Measurements from ENCODE around the gene SCD5.

The SCD5 gene

GRCh38 chr4:82792912-82793649, 5.5 kb downstream of the SCD5 start:
- no peak for DNase-seq

- no peak for DNase-seq
Observed at GRCh38 chr4:82791179-82791578, 7.4 kb downstream of the SCD5 start.

GRCh38 chr4:82790060-82790660, 8.4 kb downstream of the SCD5 start:
- DNase-seq = no peak

GRCh38 chr4:82789025-82789776, 9.4 kb downstream of the SCD5 start:
- DNase-seq = no peak

GRCh38 chr4:82787342-82787741, 11.3 kb downstream of the SCD5 start:
- DNase-seq = no peak

- no peak for DNase-seq
Observed at GRCh38 chr4:82786828-82787227, 11.8 kb downstream of the SCD5 start.

- no peak for DNase-seq
Observed at GRCh38 chr4:82785611-82786400, 12.8 kb downstream of the SCD5 start.

- DNase-seq = no peak
Observed at GRCh38 chr4:82784681-82785610, 13.7 kb downstream of the SCD5 start.

GRCh38 chr4:82782626-82783345, 15.8 kb downstream of the SCD5 start:
- no peak for DNase-seq

GRCh38 chr4:82780752-82781231, 17.8 kb downstream of the SCD5 start:
- DNase-seq = no peak

GRCh38 chr4:82780170-82780751, 18.3 kb downstream of the SCD5 start:
- no peak for DNase-seq

GRCh38 chr4:82779032-82779431, 19.6 kb downstream of the SCD5 start:
- DNase-seq = no peak

GRCh38 chr4:82777857-82778525, 20.6 kb downstream of the SCD5 start:
- no peak for DNase-seq

GRCh38 chr4:82776925-82777542, 21.6 kb downstream of the SCD5 start:
- no peak for DNase-seq

GRCh38 chr4:82775243-82775642, 23.4 kb downstream of the SCD5 start:
- no peak for DNase-seq

- no peak for DNase-seq
Observed at GRCh38 chr4:82774711-82775171, 23.9 kb downstream of the SCD5 start.

GRCh38 chr4:82773057-82773456, 25.5 kb downstream of the SCD5 start:
- no peak for DNase-seq

- no peak for DNase-seq
Observed at GRCh38 chr4:82770607-82771006, 28.0 kb downstream of the SCD5 start.

- no peak for DNase-seq
Observed at GRCh38 chr4:82765134-82765533, 33.5 kb downstream of the SCD5 start.

GRCh38 chr4:82761229-82761628, 37.4 kb downstream of the SCD5 start:
- no peak for DNase-seq
